HG03039 (cell line): ENCODE data around the gene SLC22A14.
"Not testable (repeated sequence)": the region's sequence is repeated elsewhere in the genome, so short reads cannot be mapped to it uniquely, and the experiment has no call there.

Source experiments
- ATAC-seq: cut with Tn5 transposase; IDR thresholded peaks from one replicate; pipeline ENCODE4 v1.9.1; 2021; ENCODE audit warnings: mild to moderate bottlenecking, moderate library complexity; ENCODE audit not compliant: unreplicated experiment

Gene SLC22A14

DNA sequence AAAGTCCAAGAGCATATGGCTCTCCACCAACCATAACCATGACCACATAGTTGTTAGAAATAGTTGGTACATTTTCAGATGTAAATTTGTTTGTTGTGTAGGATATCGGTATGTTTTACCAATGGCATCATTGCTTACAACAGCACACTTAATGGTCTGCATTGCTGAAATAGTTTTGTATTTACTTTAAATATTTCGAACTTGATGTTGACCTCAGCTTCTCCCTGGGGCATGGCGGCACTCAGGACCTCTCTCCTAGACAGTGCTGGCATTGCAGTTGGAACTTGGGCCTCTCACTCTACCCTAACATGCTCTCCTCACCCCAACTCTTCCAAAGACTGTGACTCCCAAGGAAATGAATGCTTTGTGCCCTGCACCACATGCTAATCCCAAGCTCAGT is 11.5 kb upstream of the SLC22A14 start:
- ATAC-seq, result no peak

DNA sequence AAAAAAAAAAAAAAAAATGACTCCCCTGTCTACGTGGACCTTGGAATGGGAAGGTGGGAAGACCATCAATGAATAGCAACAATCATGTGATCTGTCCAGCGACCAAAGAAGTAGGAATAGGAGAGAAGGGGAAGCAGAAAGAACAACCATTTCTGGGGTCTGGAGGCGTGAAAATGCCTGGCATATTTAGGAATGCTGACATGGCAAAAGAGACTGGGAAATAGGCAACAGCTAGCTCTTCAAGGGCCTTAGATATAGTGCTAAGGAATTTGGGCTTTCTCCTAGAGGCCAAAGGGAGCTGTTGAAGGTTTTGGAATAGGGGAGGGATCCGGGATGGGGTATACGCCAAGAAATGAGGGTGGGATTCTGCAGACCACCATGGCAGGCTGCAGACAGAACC is 10.5 kb upstream of the SLC22A14 start:
- no peak for ATAC-seq

DNA sequence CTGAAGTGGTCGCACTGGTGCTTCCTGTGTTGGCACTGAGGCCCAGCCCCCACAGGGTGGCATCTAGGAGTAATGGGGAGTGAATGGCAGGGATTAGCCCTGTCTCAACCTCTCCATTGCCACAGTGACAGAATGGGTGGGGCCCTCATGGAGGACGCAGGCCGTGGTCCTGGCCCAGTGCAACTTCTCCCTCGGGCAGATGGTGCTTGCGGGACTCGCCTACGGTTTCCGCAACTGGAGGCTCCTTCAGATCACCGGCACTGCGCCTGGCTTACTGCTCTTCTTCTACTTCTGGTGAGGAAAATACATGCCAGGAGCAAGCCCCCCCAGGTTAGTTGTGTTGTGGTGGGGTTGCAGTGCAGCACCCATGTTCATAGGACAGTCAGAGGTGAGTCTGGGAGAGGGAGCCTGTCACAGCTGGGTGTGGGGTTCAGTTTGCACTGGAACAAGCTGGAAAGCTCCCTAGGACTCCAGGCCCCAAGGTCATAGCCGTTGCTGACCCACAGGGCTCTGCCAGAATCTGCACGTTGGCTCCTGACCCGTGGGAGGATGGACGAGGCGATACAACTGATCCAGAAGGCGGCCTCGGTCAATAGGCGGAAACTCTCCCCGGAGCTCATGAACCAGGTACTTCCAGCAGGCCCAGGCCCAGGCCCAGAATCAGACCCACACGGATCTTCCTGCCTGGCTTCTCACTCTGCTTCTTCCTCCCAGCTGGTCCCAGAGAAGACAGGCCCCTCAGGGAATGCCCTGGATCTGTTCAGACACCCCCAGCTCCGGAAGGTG is 7.0 kb upstream of the SLC22A14 start:
- no peak for ATAC-seq

DNA sequence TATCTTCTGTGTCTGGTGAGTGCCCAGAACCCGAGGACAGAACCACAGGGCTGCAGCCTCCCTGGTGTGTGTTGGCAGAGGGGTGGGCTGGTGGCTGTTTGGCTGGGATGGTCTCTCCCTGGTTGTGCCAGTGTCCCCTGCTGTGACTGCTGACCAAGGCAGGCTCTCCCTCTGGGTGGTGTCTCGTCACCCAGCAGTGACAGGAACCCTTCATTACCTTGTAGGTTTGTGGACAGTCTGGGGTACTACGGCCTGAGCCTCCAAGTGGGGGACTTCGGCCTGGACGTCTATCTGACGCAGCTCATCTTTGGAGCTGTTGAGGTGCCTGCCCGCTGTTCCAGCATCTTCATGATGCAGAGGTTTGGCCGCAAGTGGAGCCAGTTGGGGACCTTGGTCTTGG is 6.4 kb upstream of the SLC22A14 start:
- ATAC-seq, result no peak

DNA sequence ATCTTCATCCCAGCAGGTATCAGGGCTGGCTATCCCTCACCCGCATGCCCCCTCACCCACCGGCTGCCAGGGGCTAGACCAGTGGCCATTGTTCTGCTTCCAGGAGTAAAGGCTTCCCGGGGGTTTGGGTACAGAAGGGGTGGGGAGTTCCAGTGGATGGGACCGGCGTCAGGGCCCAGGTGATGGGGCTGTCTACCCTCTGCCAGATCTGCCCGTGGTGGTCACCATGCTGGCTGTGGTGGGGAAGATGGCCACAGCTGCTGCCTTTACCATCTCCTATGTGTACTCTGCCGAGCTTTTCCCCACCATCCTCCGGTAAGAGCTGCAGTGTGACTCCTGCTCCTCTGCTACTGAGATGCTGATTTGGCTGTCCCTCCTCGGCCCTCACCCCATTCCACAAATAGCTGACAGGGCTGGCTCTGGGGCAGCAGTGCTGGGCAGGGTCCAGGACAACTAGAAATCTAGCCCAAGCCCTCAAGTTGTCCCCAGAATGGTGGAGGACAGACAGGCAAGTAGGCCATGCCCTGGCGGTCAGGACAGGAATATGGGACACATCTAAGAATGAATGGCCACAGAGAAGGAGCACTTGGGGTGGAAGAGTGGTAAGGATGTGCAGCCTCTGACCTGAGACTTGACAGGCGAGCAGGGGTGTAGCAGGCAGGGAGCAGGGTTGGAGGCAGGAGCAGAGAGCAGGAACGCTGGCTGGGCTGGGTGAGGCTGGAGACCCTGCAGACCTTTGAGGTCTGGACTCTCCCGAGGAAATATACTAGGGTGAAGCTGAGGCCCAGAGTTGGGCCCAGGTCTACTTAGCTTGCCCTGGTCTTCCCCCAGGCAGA is 5.8 kb upstream of the SLC22A14 start:
- ATAC-seq, result no peak

DNA sequence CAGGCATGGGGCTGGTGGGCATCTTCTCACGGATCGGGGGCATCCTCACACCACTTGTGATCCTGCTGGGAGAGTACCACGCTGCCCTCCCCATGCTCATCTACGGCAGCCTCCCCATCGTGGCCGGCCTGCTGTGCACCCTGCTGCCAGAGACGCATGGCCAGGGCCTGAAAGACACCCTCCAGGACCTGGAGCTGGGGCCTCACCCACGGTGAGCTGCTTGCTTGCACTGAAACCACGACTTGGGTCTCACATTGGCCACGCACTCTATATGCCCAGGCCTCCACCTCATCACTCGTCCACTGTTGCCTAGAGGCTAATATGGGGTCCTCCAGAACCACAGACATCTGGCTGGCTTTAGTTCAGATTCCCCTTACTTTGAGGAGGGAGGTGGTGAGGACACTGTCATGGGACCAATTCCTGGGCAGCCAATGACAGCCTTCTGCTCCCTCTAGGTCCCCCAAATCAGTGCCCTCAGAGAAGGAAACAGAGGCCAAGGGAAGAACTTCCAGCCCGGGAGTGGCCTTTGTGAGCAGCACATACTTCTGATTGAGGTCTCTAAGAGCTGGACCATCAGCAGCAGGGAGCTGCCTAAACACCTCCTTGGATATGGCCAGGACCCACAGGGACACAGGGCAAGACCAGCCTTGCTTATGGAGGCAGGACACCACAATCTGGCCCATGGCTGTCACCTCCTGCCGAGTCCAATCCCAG is 5.0 kb upstream of the SLC22A14 start:
- no peak for ATAC-seq

DNA sequence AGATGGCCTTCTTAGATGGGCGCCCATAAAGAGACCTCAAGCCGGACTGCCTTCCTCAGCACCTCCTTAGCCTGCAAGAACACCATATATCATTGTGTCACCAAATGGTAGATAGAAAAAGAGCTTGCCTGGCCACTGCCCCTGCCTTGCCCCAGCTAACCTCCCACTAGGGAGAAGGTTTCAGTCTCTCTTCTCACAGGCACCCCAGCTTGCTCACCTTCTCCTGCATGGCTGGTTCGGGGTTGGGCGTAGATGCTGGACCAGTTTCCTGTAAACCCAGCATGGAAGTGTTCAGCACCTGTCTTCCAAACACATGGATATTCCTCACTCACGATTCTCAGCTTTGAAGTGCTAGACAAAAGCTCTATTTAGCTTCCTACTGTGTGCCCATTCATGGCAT is 3.3 kb upstream of the SLC22A14 start:
- ATAC-seq, result no peak

DNA sequence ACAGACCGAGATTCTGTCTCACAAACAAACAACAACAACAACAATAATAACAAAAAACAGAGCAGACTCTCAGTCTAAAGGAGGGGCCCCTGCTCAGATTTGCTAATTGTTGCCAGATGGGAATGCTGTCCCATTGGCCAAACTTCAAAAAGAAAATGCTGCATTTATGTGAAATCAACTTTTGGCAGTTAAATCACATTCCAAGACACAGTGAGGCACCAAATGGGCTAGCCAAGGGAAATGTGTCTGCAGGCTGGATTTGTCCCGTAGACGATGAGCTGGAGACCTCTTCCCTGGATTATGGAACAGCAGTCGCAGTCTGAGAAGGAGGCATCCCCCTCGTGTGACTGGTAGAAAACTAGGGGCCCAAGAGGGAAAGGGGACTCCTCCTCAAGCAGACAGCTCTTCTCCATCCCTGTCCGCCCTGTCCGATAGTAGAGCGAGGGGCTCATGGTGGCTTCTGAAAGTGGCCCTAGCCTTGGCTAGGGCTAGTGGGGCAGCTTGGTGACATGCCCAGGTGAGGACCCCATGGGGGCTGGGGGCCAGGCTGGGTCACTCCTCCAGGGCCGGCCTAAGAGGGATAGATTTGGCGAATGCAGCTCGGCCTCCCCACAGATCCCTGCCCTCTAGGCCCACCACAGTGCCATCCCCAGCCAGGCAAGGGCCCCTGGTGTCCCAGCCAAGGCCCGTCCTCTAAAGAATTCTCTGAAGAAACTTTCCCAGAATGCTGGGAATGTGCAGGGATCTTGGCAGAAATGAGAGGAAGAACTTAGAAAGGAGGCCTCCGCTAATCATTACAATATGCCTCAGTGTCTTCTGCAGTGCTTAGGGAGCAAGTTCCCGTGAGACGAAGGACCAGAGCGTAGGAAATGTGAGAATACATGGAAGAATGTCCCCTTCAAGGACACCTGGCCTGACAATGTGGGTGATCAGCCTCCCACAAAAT is 2.0 kb downstream of the SLC22A14 start:
- ATAC-seq, result no peak

DNA sequence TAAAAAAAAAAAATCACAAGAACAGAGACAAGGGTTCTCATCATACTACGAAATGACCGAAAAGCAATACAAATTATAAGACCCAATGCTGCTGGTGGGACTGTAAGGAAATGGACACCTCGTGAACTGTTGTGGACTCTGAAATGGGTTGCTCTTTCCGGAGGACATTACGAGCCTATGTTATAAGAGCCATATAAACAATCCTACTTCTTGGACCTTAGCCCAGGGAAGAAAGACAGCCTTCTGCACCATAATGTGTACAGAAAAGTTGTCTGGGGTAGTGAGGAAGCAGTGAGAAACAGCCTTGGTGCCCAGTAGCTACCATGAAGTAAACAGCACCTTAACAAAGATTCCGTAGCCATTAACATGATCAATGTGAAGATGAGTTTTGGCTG is 2.7 kb downstream of the SLC22A14 start:
- no peak for ATAC-seq

DNA sequence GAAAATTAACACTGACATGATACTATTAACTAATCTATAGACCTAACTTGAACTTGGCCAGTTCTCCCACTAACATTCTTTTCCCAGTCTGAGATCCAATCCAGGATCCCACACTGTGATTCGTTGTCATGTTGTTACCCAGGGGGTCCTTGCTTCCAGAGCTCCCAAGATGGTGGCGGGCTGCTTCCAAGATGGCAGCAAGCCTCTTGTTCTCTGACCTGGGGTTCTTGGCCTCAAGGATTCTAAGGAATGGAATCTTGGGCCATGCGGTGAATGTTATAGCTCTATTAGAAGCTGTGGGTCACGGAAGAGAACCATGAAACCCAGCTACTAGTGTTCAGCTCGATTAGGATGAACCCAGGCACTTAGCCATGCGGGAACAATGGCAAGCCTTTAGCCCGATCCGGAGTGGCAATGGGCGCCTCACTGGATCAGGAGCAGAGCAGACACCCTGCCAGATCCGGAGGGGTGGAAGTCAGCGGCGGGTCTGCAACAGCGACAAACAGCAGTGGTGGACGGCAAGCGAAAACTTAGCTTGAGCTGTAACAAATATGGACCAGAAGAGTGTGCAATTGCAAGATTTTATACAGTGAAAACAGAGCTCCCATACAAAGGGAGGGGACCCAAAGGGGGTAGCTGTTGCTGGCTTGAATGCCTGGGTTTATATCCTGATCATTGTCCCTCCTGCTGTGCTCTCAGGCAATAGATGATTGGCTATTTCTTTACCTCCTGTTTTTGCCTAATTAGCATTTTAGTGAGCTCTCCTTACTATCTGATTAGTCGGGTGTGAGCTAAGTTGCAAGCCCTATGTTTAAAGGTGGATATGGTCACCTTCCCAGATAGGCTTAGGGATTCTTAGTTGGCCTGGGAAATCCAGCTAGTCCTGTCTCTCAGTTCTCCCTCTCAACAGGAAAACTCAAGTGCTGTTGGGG is 7.5 kb downstream of the SLC22A14 start:
- ATAC-seq, result not testable (repeated sequence)

DNA sequence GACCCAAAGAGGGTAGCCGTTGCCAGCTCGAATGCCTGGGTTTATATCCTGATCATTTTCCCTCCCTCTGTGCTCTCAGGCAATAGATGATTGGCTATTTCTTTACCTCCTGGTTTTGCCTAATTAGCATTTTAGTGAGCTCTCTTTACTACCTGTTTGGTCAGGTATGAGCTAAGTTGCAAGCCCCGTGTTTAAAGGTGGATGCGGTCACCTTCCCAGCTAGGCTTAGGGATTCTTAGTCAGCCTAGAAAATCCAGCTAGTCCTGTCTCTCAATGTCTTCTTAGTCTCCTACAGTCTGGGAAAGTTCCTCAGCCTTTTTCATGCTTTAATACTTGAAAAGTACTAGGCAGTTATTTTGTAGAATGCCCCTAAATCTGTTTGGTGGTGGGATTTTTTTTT is 15.0 kb downstream of the SLC22A14 start:
- ATAC-seq, result not testable (repeated sequence)

DNA sequence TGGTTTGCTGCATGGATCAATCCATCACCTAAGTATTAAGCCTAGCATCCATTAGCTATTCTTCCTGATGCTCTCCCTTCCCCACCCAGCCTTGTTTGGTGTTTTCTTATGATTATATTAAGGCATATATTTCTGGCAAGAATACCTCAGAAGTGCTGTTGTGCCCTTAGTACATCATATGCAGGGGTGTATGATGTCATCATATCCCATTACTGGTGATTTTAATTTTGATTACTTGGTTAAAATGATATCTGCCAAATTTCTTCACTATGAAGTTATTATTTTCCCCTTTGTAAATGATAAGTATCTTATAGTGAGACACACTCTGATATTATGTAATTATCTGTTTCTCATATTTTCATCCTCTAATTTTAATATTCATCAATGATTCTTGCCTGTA is 15.4 kb downstream of the SLC22A14 start:
- no peak for ATAC-seq

DNA sequence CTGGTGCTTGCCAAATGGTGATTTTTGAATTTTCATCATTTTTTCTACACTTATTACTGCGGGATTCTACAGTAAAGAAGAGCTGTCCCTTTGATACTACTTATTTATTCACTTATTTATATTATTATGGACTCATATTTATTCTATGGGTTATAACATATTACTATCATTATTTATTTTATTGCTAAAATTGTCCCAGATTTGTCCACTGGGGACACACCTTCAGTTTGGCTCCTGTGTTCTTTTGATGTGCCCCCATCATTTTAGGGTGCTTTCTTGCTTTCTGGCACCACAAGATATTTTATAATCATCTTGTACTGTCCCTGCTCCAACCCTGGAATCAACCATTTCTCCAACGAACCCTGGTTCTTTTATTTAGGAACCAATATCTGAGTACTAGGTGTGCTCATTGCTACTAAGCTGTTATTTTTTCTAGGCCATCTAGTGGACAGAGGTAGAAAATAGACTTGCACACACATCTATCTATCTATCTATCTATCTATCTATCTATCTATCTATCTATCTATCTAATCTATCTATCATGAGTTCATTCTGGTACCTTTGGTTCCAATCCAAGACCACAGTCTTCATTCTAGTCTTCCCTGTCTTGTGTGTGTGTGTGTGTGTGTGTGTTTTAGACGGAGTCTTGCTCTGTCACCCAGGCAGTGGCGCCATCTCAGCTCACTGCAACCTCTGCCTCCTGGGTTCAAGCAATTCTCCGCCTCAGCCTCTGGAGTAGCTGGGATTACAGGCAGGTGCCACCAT is 16.0 kb downstream of the SLC22A14 start:
- ATAC-seq, result no peak

DNA sequence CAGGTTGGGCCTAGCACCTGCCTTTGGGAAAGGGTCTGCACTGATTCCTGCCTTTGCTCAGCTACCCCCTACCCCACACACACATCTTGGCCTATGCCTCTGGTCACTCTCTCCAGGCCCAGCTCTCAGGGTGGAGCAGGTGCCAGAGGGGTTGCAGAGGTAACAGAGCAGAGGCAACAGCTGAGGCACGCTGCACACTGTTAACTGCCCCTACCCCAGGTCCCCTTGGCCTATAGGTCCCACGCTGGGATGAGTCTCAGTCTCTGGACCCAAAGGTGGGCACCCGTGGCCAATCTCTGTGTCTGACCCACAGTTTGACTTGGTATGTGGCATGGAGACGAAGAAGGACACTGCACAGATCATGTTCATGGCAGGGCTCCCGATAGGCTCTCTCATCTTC is 24.8 kb downstream of the SLC22A14 start:
- no peak for ATAC-seq

DNA sequence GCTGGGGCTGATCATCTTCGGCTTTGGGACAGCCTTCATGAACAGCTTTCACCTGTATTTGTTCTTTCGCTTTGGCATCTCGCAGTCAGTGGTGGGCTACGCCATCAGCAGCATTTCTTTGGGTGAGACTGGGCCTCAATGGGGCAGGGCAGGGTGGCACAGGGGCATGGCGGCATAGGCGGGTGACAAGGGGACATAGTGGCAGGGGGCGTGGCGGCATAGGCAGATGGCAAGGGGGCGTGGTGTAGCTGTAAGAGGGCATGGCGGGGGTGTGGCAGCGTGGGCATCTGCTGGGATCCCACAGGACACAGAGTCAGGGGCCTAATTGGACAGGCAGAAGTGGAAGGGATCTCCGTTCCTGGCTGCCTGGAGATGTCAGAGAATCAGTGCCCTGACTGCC is 25.5 kb downstream of the SLC22A14 start:
- no peak for ATAC-seq

DNA sequence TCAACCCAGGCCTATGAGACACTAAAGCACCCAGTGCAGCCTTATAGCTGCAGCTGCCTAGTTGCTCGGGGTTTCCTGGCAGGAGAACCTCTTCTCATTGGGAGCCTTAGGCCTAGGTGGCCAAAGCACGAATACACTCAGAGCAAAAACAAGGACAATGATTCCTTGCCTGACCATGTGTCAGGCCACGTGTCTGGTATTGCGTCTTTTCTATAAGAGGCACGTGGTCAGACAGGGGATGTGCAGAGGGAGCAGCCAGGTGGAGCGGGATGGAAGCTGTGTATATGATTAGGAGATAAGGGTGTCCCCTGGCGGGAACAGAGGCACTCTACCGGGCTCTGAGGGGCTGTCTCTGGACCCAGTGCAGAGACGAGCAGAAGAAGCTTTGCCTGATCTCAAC is 26.4 kb downstream of the SLC22A14 start:
- ATAC-seq, result no peak

DNA sequence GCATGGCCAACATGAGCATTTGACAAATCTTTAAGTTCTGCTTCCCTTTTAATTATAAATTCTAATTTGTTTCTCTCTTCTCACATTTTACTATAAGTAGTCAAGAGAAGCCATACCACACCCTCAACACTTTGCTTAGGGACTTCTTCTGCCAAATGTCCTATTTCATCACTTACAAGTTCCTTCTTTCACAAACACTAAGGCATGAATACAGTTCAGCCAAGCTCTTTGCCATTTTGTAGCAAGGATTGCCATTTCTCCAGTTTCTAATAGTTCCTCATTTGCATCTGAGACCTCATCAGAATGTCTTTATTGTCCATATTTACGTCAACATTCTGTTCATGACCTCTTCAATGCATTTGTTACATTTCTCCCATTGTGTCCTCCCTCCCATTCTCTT is 29.4 kb downstream of the SLC22A14 start:
- no peak for ATAC-seq

DNA sequence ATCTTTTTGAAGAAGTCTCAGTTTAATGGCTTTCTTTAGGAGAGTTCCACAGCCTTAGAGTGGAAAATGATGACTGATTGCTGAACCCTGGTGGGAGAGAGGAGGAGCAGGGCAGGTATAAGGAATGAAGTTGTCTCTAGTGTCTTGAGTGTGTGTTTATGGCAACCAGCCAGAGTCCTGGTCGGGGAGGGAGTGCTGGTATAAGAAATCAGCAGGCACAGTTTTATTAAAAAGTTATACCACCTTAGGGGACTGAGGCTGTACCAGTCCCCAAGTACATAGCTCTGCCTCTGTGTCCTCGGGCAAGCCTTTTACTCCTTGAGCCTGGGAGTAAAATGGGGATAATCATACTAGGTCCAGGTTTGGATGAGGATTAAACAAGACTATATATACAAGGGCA is 29.8 kb downstream of the SLC22A14 start:
- ATAC-seq, result no peak

DNA sequence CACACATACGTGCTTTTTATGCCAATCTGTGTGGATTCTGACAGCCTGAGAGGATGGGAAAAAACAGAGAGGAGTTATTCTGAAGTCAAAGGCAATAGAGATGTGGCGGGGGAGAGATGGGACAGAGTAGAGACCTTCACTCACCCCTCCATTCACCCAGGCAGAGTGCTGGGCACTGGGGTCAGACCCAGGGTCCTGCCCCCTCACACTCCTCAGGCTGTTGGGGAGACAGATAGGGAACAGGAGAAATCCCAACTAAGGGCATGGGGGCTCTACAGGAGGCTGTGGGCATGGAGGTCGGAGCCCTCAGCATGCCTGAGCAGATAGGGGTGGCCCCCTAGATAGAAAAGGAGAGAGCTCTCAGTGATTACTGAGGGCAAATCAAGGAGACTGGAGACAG is 30.3 kb downstream of the SLC22A14 start:
- ATAC-seq, result no peak
